Right ventricle myocardium inferior (tissue), 1 donor: ENCODE results near the gene JAM3. TPM values are rescaled to one million over a fixed set of nuclear protein-coding genes. Genes with fewer than 3 reads are reported as not detected.

Experiments used
- ATAC-seq: fragments of 200-7000 bp; cut with Tn5 transposase; one replicate; pipeline ENCODE4 v1.9.1; 2020; ENCODE audit warnings: mild to moderate bottlenecking, moderate library complexity
- DNase-seq: peaks from one replicate; pipeline ENCODE4 v3.0.0; 2021; ENCODE audit errors: missing footprints
- intact Hi-C: fragments of 100-400 bp; cut with DNase I; formaldehyde crosslinking; loops from one replicate; pipeline ENCODE4 v1.11.0; 2022
- total RNA-seq: library from RNA; stranded (reverse); fragmentation: NEBNext Ultra II Directional; extraction: Animal tissue kit (Norgen Biotek cat#: 25700); gene quantifications from one replicate; pipeline ENCODE4 v1.2.1, GENCODE V29; 2021
- donor health status: DM: no; HTN: yes; CAD: no; lungs with severe emphysema.

JAM3 gene
- total RNA-seq, 1 donor from 2014 or later, result 22.5 TPM

DNA sequence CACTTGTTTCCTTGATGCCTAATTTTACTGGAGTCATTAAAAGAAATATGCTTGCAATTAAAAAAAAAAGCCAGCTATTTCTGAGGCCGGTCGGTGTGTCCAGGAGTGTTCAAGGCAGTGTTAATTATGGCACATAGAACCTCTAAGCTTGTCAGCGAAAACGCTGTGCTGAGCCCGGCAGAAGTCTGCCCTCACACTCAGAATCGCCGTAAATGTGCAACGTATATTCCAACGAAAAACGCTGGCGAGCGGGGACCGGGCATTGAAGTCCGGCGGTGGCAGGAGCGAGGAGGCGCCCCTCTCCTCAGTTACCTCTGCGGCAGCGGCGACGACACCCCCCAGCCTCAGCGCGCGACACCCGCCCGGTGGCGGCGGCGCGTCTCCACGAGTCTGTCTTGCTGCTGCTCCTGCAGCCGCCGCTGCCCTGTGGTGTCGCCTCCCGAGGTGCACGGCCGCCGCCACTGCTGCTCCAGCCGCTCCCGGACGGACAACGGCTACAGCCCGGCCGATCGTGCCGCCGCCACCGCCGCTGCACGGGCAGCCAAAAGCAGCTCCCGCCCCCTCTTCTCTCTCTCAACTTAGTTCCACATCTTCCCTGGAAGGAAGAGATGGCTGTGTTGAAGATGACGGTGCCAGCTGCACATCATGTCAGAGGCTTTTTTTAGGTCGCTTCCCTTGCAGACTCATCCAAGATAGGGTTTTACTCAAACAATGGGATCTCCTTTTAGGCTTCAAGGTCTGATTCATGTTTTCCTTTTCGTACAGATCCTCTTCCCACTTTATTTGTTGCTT is 56.0 kb downstream of the JAM3 start:
- ATAC-seq, result peak; percentile 61
- peak; percentile 80 for DNase-seq
- intact Hi-C loops, result no loop called here

DNA sequence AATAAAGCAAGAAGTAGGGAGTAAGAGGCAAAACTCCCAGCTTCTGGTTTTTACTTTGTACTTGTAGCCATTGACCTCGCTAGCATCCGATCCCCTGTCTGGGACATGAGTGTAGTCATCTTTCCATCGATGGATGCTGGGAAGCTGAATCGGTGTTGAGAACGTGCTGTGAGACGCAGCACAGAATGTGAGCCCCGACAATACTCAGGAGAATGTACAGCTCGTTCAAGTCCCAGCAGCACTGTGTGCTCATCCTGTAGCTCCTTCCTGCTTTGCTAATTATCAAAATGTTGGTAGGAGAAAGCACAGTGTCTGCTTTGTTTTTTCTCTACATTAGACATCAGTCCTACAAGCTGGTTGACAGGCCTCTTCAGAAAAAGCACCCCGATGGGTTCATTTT is 56.6 kb downstream of the JAM3 start:
- intact Hi-C loops, result no loop called here

DNA sequence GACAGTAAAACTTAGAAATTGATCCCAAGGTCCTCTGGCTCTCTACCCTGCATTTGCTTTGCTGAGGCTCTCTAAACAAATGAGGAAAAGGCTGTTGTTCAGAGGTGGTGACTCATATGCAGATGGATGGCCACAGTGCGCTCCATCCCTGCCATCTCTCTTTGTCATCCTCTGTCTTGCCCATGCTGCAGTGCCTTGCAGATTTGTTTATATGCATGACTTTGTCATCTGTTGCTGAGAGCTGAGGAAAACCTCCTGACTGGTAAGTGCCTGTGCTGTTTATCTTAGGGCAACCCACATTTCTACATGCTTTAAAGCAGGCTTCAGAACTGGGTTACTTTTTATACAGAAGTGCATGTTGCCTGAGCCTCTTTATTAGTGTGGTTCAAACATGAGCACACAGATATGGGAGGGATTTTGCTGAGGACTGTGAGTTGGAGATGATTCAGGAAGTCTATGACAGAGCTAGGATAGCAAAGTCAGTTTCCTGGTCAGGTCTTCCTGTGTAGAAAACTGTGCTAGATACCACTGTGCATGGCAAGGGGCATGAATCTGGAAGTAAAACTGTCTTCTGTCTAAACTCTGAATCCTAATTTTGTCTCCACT is 57.4 kb downstream of the JAM3 start:
- ATAC-seq, result no peak
- intact Hi-C loops, result no loop called here
- no peak for DNase-seq

More for the DNA sequence above, 56.6 kb downstream of the JAM3 start:
- ATAC-seq (no peak), DNase-seq (no peak)

DNA sequence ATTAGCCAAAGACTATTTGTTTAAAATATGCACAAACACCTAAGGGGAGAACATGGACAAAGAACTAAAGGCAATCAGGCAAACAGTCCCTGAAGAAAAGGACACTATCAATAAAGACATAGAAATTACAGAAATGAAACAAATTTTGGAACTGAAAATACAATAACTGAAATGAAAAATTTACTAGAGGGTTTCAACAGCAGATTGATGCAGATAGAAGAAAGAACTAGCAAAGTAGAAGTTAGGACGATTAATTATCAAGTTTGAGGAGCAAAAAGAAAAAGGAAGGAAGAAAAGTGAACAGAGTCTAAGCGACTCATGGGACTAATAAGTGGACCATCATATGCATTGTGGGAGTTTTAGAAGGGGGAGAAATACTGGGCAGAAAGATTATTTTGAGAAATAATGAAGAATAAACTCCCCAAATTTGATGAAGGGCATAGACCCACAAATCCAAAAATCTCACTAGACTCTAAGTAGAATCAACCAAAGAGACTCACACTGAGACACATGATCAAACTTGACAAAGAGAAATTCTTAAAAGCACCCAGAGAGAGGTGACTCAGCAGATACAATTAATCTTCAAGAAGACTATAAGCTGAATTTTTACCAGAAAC is 62.9 kb downstream of the JAM3 start:
- ATAC-seq (no peak), DNase-seq (no peak)
- intact Hi-C loops, result no loop called here

DNA sequence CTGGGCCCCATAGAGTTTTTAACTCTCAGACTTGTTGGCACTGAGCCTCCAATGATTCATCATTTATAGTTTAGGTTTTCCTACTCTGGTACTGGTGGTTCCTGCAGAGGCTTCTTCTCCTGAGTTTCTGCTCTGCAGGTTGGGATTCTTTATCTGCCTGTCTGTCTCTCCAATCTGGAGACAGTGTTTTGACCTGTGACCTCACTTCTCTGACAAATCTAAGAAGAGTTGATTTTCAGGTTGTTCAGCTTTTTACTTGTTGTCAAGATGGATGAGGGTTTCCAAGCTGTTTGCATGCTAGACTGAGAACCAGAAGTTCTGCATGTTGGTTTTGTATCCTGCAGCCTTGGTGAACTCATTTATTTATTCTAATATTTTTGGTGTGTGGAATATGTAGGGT is 63.9 kb downstream of the JAM3 start:
- DNase-seq (no peak), ATAC-seq (no peak)
- intact Hi-C loops, result no loop called here

DNA sequence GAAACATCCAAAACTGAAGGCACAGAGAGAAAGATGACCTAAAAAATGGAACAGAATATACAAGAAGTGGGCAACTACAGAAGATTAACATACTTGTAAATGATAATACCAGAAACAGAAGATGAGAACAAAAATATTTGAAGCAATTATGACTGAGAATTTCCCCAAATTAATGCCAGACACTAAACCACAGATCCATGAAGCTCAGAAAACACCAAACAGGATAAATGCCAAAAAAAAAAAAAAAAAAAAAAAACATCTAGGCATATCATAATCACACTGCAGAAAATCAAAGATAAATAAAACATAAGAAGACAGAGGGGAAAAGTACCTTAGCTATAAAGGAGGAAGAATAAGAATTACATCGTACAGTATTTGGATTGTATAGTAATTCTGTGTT is 65.3 kb downstream of the JAM3 start:
- DNase-seq (no peak), ATAC-seq (no peak)
- intact Hi-C loops, result no loop called here

DNA sequence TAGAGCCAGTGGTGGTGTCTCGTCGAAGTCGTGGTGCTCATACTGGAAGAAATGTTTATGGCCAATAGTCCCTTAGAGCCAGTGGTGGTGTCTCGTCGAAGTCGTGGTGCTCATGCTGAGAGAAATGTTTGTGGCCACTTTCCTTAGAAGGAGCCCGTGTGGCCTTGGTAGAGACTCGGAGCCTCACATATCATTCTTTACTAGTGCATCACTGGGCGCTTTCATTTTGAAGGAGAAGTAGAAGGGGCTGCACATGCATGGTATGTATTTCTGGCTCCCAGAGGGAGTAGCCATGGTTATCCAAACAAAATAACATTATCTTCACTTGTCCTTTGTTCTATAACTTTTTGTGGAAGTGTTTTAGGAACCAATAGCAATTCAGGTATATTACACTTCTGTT is 69.5 kb downstream of the JAM3 start:
- DNase-seq (no peak), ATAC-seq (no peak)
- intact Hi-C loops, result loop anchor here (1.0 to 2.0 kb wide), 2 partner anchors 69 to 210 kb away; partner anchors contain the start of gene JAM3

DNA sequence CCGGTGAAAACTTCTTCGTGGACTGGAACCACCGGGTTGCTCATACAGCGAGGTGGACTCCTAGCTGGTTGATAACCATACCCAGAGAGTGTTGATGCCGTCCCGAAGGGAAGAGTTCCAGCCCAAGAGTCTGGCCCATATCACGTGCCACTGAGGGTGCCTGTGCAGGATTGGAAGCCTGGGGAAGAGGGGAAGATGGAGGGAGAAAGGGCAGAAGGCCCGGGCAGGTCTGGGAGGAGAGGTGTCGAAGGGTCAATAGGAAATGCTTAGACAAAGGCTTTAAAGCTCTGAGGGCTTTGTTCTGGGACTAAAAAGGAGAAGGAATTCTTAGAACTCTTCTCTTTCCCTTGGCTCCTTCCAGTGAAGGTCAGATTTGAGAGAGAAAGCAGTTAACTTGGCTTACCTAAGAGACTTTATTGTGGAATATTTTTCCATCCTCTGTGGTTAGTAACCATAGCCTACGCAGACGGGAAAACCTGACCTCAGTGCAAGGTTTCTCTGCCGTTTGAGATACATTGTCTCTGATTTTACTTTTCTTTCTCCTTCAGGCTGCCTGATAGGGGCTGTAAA is 70.5 kb downstream of the JAM3 start:
- no peak for ATAC-seq
- no peak for DNase-seq
- intact Hi-C loops, result loop anchor here (1.0 to 2.0 kb wide), 2 partner anchors 89 to 211 kb away; no protein-coding TSS in a partner anchor

DNA sequence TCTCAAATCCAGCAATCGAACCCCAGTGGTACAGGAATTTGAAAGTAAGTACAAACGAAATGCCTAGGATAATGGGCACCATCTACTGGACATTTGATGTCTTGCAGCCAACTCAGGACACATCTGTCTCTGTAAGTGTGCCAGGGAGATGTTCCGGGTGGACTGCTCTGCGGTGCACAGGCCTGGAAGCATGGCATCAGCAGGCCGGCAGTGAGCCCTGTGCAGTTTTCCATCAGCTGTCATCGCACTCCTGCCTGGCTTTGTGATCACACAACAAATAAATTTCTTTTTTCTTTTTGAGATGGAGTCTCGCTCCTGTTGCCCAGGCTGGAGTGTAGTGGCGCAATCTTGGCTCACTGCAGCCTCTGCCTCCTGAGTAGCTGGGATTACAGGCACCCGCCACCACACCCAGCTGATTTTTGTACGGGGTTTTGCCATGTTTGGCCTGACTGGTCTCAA is 71.0 kb downstream of the JAM3 start:
- DNase-seq (no peak), ATAC-seq (peak; percentile 87)
- intact Hi-C loops, result loop anchor here (1.0 to 2.0 kb wide), 2 partner anchors 90 to 211 kb away; no protein-coding TSS in a partner anchor

DNA sequence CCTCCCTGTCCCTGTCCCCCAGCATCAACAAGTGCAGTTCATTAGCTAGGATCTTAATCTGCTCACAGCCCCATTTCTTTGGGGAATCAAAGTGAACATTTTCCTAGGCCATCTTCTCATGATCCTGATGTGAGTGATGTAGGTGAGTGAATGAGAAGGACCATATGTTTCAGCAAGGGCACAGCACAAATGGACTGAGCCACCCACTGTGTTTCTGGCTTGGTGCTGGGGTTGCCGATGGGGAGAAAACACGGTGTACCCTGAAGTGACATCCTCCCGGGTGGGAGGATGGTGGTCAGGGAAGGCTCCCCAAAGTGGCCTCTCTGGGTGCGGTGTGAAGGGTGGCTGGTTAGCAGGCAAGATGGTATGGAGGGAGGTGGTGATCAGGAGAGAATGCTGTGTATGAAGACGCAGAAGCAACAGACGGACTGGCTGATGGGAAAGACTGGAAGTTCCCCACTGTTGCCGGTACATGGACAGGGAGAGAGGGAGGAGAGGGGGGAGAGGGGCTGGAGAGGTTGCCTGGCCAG is 72.2 kb downstream of the JAM3 start:
- no peak for DNase-seq
- ATAC-seq, result no peak
- intact Hi-C loops, result no loop called here

DNA sequence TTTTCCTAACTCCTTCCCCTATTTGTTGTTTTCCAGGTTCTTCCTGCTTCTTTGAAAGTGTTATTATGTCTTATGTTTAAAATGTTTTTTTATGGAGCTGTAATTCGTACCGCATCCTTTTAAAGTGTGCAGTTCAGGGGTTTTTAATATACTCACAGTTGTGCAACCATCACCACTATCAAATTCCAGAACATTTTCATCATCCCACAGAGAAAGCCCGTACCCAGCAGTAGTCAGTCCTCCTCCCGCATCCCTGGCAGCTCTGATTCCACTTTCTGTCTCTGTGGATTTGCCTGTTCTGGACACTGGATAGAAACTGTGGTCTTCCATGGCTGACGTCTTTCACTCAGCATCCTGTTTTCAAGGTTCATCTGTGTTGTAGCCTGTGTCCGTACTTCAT is 73.7 kb downstream of the JAM3 start:
- ATAC-seq, result no peak
- intact Hi-C loops, result no loop called here

DNA sequence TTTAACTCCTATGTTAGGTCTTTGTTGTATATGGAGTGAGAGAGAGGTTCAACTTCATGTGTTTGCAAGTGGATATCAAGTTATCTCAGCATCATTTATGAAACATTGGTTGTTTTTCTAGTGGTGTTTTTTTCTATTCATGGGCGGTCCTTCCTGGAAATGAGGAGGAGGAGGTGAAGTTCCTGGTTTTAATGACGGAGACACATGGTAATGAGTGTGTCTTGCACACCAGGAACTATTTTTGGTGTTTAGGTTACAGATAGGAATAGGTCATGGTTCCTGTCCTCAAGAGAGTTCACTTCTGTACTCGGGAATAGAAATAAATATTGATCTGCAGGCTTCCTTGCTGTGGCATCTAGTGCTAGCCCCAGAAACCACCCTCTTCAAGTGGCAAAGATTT is 74.9 kb downstream of the JAM3 start:
- intact Hi-C loops, result no loop called here
- ATAC-seq (no peak), DNase-seq (no peak)

More for the DNA sequence above, 73.7 kb downstream of the JAM3 start:
- DNase-seq, result no peak

DNA sequence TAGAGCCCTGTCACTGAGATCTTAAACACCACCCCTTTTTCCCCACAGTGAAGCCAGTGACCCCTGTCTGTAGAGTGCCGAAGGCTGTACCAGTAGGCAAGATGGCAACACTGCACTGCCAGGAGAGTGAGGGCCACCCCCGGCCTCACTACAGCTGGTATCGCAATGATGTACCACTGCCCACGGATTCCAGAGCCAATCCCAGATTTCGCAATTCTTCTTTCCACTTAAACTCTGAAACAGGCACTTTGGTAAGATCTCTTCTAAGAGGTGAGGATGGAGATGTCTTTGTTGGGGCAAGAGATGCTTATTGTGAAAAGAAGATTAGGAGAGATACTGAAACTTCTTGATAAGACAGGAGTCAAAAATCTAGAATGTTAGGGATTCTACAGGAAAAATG is 75.9 kb downstream of the JAM3 start:
- intact Hi-C loops, result no loop called here
- DNase-seq (no peak), ATAC-seq (no peak)

DNA sequence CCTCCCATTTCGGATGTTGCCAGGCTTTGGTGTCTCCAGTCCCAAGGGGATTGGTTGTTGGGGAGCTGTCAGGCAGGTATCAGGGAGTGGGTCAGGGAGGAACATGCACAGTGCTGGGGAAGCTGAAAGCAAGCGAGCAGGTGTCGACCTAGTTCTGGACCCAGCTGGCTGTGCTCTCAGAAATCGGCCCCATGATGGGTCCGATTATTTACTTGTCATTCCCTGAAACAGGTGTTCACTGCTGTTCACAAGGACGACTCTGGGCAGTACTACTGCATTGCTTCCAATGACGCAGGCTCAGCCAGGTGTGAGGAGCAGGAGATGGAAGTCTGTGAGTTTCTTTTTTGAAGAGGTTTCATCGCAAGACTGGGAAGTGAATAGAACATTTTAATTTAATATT is 76.8 kb downstream of the JAM3 start:
- DNase-seq (no peak), ATAC-seq (no peak)
- intact Hi-C loops, result no loop called here

DNA sequence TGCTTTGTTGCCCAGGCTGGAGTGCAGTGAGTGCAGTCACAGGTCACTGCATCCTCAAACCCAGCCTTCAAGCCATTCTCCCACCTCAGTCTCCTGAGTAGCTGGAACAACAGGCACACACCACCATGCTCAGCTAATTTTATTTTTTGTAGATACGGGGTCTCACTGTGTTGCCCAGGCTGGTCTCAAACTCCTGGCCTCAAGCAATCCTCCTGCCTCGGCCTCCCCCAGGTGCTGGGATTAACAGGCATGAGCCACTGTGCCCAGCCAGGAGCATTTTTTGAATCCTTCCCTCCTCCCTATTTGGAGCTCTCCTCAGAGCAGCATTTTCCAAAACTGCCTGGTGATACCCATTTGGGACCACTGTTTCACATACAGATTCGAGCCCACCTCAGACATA is 77.7 kb downstream of the JAM3 start:
- intact Hi-C loops, result no loop called here
- ATAC-seq, result no peak
- DNase-seq, result no peak

DNA sequence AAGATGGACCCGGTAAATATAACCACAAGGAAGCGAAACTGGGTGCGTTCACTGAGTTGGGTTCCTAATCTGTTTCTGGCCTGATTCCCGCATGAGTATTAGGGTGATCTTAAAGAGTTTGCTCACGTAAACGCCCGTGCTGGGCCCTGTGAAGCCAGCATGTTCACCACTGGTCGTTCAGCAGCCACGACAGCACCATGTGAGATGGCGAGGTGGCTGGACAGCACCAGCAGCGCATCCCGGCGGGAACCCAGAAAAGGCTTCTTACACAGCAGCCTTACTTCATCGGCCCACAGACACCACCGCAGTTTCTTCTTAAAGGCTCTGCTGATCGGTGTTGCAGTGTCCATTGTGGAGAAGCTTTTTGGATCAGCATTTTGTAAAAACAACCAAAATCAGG is 80.5 kb downstream of the JAM3 start:
- intact Hi-C loops, result no loop called here
- ATAC-seq (no peak), DNase-seq (no peak)

DNA sequence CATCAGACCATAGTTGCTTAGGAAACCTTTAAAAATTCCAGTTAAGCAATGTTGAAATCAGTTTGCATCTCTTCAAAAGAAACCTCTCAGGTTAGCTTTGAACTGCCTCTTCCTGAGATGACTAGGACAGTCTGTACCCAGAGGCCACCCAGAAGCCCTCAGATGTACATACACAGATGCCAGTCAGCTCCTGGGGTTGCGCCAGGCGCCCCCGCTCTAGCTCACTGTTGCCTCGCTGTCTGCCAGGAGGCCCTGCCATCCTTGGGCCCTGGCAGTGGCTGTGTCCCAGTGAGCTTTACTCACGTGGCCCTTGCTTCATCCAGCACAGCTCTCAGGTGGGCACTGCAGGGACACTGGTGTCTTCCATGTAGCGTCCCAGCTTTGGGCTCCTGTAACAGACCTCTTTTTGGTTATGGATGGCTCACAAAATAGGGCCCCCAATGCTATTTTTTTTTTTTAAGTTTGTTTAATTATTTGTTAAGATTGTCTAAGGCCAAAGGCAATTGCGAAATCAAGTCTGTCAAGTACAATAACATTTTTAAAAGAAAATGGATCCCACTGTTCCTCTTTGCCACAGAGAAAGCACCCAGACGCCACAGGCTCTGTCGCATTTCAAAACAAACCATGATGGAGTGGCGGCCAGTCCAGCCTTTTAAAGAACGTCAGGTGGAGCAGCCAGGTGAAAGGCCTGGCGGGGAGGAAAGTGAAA is 81.5 kb downstream of the JAM3 start:
- DNase-seq, result no peak
- ATAC-seq, result no peak
- intact Hi-C loops, result no loop called here

DNA sequence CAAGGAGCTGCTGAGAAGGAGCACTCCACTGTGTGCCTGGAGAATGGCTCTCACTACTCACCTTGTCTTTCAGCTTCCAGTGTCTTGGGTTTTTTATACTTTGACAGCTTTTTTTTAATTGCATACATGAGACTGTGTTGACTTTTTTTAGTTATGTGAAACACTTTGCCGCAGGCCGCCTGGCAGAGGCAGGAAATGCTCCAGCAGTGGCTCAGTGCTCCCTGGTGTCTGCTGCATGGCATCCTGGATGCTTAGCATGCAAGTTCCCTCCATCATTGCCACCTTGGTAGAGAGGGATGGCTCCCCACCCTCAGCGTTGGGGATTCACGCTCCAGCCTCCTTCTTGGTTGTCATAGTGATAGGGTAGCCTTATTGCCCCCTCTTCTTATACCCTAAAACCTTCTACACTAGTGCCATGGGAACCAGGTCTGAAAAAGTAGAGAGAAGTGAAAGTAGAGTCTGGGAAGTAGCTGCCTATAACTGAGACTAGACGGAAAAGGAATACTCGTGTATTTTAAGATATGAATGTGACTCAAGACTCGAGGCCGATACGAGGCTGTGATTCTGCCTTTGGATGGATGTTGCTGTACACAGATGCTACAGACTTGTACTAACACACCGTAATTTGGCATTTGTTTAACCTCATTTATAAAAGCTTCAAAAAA is 82.3 kb downstream of the JAM3 start:
- intact Hi-C loops, result no loop called here
- no peak for ATAC-seq
- no peak for DNase-seq
